Measurements from ENCODE around the gene SARS1. TPM values are rescaled to one million over a fixed set of nuclear protein-coding genes. Genes with fewer than 3 reads are reported as not detected.

SARS1 gene
- total RNA-seq, 1 donor from 2014 or later = 188 TPM

DNA sequence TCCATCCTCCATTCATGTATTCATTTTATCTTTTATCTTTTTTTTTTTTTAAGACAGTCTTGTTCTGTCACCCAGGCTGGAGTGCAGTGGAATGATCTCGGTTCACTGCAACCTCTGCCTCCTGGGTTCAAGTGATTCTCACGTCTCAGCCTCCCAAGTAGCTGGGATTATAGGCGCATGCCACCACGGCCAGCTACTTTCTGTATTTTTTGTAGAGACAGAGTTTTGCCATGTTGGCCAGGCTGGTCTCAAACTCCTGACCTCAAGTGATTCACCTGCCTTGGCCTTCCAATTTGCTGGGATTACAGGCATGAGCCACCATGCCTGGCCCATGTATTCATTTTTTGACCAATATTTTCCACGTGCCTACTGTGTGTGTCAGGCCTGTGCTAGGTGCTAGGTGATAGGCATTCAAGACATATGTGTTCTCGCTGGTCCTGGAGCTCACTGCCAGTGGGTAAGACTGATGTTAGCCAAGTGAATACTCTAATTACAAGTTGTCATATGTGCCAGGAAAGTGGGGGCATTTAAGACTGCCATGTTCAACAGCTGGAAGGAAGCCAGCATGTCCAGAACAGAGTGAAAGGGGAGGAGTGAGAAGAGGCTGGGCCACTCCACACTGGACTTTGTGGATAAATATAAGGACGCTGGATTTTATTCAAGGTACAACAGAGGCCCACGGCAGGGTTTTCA is 30.3 kb downstream of the SARS1 start:
- H3K4me1 Mint-ChIP-seq = peaks cover 16% of the 10 kb centered on the region
- no peak overlapping the region for H3K27ac Mint-ChIP-seq
- H3K9me3 Mint-ChIP-seq = no peaks in the 10 kb centered on the region
- intact Hi-C loops (cut with micrococcal nuclease) = no loop called here
- CTCF ChIA-PET = no interaction called here
- no peak for DNase-seq
- no peak for ATAC-seq (ENCODE audit: low read depth)
- H3K36me3 Mint-ChIP-seq (ENCODE audit: low read depth) = peaks cover 6% of the 10 kb centered on the region
- POLR2A ChIA-PET = no interaction called here
- TF ChIP-seq, protein P1, sequence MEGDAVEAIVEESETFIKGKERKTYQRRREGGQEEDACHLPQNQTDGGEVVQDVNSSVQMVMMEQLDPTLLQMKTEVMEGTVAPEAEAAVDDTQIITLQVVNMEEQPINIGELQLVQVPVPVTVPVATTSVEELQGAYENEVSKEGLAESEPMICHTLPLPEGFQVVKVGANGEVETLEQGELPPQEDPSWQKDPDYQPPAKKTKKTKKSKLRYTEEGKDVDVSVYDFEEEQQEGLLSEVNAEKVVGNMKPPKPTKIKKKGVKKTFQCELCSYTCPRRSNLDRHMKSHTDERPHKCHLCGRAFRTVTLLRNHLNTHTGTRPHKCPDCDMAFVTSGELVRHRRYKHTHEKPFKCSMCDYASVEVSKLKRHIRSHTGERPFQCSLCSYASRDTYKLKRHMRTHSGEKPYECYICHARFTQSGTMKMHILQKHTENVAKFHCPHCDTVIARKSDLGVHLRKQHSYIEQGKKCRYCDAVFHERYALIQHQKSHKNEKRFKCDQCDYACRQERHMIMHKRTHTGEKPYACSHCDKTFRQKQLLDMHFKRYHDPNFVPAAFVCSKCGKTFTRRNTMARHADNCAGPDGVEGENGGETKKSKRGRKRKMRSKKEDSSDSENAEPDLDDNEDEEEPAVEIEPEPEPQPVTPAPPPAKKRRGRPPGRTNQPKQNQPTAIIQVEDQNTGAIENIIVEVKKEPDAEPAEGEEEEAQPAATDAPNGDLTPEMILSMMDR (IDR thresholded peaks at IDR 0.05) = no peak
- no peak overlapping the region for H3K4me3 Mint-ChIP-seq
- peaks cover 25% of the 10 kb centered on the region for H3K27me3 Mint-ChIP-seq

DNA sequence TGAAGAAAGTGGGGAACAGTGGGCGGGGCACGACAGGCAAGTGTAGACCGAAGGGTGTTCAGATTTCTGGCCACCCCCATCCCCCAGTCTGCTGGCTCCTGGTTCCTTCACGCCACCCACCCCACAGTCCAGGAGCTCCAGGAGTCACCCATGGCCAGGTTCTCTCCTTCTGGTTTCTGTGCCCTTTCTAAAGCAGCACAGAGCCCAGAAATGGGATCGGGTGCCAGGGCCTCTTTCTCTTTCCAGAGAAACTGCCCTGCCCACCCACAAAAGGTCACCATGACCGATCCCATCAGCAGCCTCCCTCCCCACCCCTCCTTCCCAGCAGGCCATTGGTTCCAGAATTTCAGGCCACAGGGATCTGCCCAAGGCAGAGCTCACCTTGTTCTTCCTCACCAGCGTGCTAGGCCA is 32.4 kb downstream of the SARS1 start:
- intact Hi-C loops (cut with micrococcal nuclease) = no loop called here
- TF ChIP-seq, protein P1 (IDR thresholded peaks at IDR 0.05) = no peak
- Mint-ChIP-seq H3K27me3 (peaks cover 32% of the 10 kb centered on the region), H3K9me3 (no peaks in the 10 kb centered on the region), H3K4me1 (peaks cover 15% of the 10 kb centered on the region), H3K4me3 (no peak overlapping the region), H3K36me3 (ENCODE audit: low read depth) (no peaks in the 10 kb centered on the region), H3K27ac (no peak overlapping the region)
- ChIA-PET CTCF (interaction anchor here (1.3 kb wide), 1 partner anchor 152 kb away, joined by 4 read pairs; no protein-coding TSS in a partner anchor), POLR2A (interaction anchor here (0.8 kb wide), 1 partner anchor 153 kb away, joined by 3 read pairs; no protein-coding TSS in a partner anchor)
- ATAC-seq (ENCODE audit: low read depth) = no peak
- no peak for DNase-seq

DNA sequence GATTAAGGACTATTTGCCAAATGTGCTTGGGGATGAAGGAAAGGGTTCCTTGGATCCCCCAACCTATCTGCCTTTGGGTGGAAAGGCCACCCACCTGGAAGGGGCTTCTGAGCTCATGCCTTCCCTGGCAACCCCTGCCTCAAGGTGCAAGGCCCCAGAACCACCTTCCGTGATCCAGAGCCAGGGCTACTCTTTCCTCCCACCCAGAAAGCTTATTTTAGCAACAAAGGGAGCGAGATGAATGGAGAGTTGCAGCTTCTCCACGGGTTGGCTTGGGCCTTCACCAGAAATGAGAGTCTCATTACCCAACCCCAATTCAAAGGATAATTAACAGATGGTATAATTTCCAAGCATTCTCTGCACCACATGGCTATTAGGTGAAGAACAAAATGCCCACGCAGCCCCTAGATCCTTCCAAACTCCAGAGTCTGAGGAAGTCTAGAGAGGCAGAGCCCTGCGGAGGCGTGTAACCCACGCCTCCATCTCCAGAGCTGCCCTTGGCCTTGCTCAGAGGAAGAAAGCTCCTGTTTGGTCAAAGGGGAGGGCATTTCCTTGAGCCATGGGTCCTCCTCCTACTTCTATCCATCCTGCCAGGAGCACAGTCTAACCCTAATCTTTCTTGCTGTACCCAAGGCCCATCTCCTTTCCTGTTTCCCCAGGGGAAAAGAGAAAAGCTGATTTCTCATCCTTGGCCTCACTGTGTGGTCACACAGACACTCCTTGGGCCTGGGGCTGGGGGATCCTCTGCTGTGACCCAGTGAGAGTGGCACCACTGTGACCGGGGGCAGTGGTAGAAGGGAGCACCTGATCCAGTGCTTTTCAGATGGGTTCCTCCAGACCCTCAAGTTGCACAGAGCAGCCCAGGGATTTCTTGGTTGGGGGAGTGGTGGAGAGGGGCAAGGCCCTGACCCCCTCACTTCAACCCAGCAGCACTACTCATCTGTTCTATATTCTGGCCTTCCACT is 34.0 kb downstream of the SARS1 start:
- H3K27me3 Mint-ChIP-seq = peaks cover 28% of the 10 kb centered on the region
- no peak overlapping the region for H3K27ac Mint-ChIP-seq
- H3K36me3 Mint-ChIP-seq (ENCODE audit: low read depth) = no peaks in the 10 kb centered on the region
- H3K4me3 Mint-ChIP-seq = no peak overlapping the region
- ATAC-seq (ENCODE audit: low read depth) (no peak), DNase-seq (no peak)
- peaks cover 6% of the 10 kb centered on the region for H3K4me1 Mint-ChIP-seq
- TF ChIP-seq, protein P1 (IDR thresholded peaks at IDR 0.05) = no peak
- no peaks in the 10 kb centered on the region for H3K9me3 Mint-ChIP-seq
- ChIA-PET POLR2A (no interaction called here), CTCF (interaction anchor here (0.8 to 1.2 kb wide), 2 partner anchors 152 to 284 kb away, joined by 3 read pairs; no protein-coding TSS in a partner anchor)
- intact Hi-C loops (cut with micrococcal nuclease) = loop anchor here (2.0 kb wide), 1 partner anchor 33 kb away; no protein-coding TSS in a partner anchor

DNA sequence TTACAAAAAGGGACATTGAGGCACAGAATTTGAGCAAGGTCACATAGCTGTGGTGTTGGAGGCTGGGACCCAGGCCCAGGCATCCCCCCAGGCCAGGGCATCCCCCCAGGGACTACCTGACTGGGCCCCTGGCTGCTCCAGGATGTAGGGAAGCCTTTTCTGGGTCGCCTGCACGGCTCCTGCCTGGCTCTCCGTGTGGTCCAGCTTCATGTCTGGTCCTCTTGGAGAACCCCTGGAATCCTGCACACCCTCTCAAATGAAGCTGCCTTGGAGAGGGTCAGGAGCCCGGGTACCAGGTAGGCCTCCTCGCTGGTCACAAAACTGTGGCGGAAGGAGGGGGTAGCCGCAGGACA is 34.7 kb downstream of the SARS1 start:
- CTCF ChIA-PET = no interaction called here
- Mint-ChIP-seq H3K36me3 (ENCODE audit: low read depth) (no peaks in the 10 kb centered on the region), H3K27me3 (peaks cover 26% of the 10 kb centered on the region), H3K9me3 (no peaks in the 10 kb centered on the region), H3K4me3 (no peak overlapping the region), H3K27ac (no peak overlapping the region), H3K4me1 (peaks cover 9% of the 10 kb centered on the region)
- intact Hi-C loops (cut with micrococcal nuclease) = loop anchor here (2.0 kb wide), 1 partner anchor 34 kb away; no protein-coding TSS in a partner anchor
- no peak for ATAC-seq (ENCODE audit: low read depth)
- no peak for DNase-seq
- POLR2A ChIA-PET = no interaction called here
- TF ChIP-seq, protein P1 (IDR thresholded peaks at IDR 0.05) = no peak
